Measurements from ENCODE around the gene ZFYVE27. TPM values are rescaled to one million over a fixed set of nuclear protein-coding genes. Genes with fewer than 3 reads are reported as not detected.

Gene ZFYVE27
- polyA plus RNA-seq, 1 donor from 2014 or later, result 135 TPM

GRCh38 chr10:97810446-97810845 lies 73.5 kb downstream of the ZFYVE27 start:
- Histone ChIP-seq H3K9me2 (ENCODE audit: insufficient read depth, low read length) (no peaks in the 10 kb centered on the region), H2AFZ (ENCODE audit: low read depth, low read length) (no peak overlapping the region), H3K4me2 (ENCODE audit: low read length) (no peak overlapping the region), H3K4me3 (ENCODE audit: low read length) (no peak overlapping the region), H3F3A (ENCODE audit: insufficient read depth, low read length, poor library complexity, severe bottlenecking) (no peaks in the 10 kb centered on the region), H3K9ac (ENCODE audit: low read length) (no peak overlapping the region), H3K36me3 (ENCODE audit: insufficient read depth, low read length) (no peaks in the 10 kb centered on the region), H4K20me1 (ENCODE audit: insufficient read depth) (no peaks in the 10 kb centered on the region), H3K79me2 (replicated peaks; ENCODE audit: insufficient read depth, low read length) (no peaks in the 10 kb centered on the region), H3K9me3 (ENCODE audit: low read length) (no peaks in the 10 kb centered on the region), H3K27ac (ENCODE audit: low read length) (no peak overlapping the region), H3K27me3 (ENCODE audit: insufficient read depth, low read depth, low read length) (no peaks in the 10 kb centered on the region)
- TF ChIP-seq TAF1 (IDR thresholded peaks at IDR 0.05; ENCODE audit: low read depth), result no peak
- TF ChIP-seq CTCF (IDR thresholded peaks at IDR 0.05; ENCODE audit: poor library complexity, severe bottlenecking), result no peak
- no peak for TF ChIP-seq EP300 (conservative IDR thresholded peaks at IDR 0.05; ENCODE audit: poor library complexity, severe bottlenecking)
- TF ChIP-seq EZH2 (IDR thresholded peaks at IDR 0.05; ENCODE audit: borderline replicate concordance, insufficient read depth, low read length, poor library complexity, severe bottlenecking), result no peak
- no peak for TF ChIP-seq MXI1 (conservative IDR thresholded peaks at IDR 0.05; ENCODE audit: poor library complexity, severe bottlenecking)
- no peak for TF ChIP-seq RAD21 (conservative IDR thresholded peaks at IDR 0.05)
- no peak for TF ChIP-seq REST (IDR thresholded peaks at IDR 0.05; ENCODE audit: borderline replicate concordance)
- no peak for TF ChIP-seq SMC3 (conservative IDR thresholded peaks at IDR 0.05; ENCODE audit: poor library complexity)
- no peak for TF ChIP-seq POLR2AphosphoS5 (IDR thresholded peaks at IDR 0.05)

Other genes with a start within 250 kb of the ZFYVE27 start
- 49.8 and 54.1 TPM in 2 replicates for gene MMS19, start 238.7 kb upstream of the ZFYVE27 start, polyA plus RNA-seq
- 2.8 and 3.3 TPM in 2 replicates for gene UBTD1, start 238.2 kb upstream of the ZFYVE27 start, polyA plus RNA-seq
- not detected in 2 replicates for gene ANKRD2, start 164.3 kb upstream of the ZFYVE27 start, polyA plus RNA-seq
- not detected in 2 replicates for gene HOGA1, start 152.7 kb upstream of the ZFYVE27 start, polyA plus RNA-seq
- gene C10orf62, start 147.4 kb upstream of the ZFYVE27 start, polyA plus RNA-seq, result not detected in 2 replicates
- 64.7 and 81.3 TPM in 2 replicates for gene MORN4, start 103.6 kb upstream of the ZFYVE27 start, polyA plus RNA-seq
- gene PI4K2A, start 96.5 kb upstream of the ZFYVE27 start, polyA plus RNA-seq, result 14.4 and 17.8 TPM in 2 replicates
- gene AVPI1, start 49.9 kb upstream of the ZFYVE27 start, polyA plus RNA-seq, result 0.94 and 1.3 TPM in 2 replicates
- gene MARVELD1, start 23.4 kb upstream of the ZFYVE27 start, polyA plus RNA-seq, result 2.3 and 2.4 TPM in 2 replicates
- 0.92 and 1.2 TPM in 2 replicates for gene SFRP5, start 34.9 kb downstream of the ZFYVE27 start, polyA plus RNA-seq
- 29.8 and 30.4 TPM in 2 replicates for gene GOLGA7B, start 112.7 kb downstream of the ZFYVE27 start, polyA plus RNA-seq

Measured in neural cell (in vitro differentiated cells).